Fibroblast of mammary gland (primary cell): ENCODE measurements around the gene SSBP3.

Source experiments
- DNase-seq: peaks from one replicate; pipeline ENCODE4 v3.0.0-alpha.2; 2010; ENCODE audit warnings: low read depth
- H3K4me3 ChIP-seq: 2 replicates; pipeline ENCODE4 v1.5.1; 2011; ENCODE audit warnings: low read depth, mild to moderate bottlenecking, low read length, moderate library complexity; ENCODE audit not compliant: control insufficient read depth
- CTCF ChIP-seq: conservative IDR thresholded peaks from 2 replicates; pipeline ENCODE4 v1.5.1; 2011; ENCODE audit warnings: low read depth, low read length, inconsistent platforms; ENCODE audit not compliant: control insufficient read depth, insufficient read depth

Gene SSBP3

GRCh38 chr1:54409156-54410142 lies 3.3 kb upstream of the SSBP3 start:
- H3K4me3 ChIP-seq, result no peak overlapping the region
- no peak for TF ChIP-seq CTCF
- DNase-seq, result no peak

- H3K4me3 ChIP-seq, result no peak overlapping the region
- peak; percentile 93 for DNase-seq
- no peak for TF ChIP-seq CTCF
These were observed 2.2 kb upstream of the SSBP3 start for GRCh38 chr1:54408147-54409066.

GRCh38 chr1:54407404-54408146 lies 1.4 kb upstream of the SSBP3 start:
- peak overlapping the region; percentile 69 for H3K4me3 ChIP-seq
- peak; percentile 95 for DNase-seq
- no peak for TF ChIP-seq CTCF

GRCh38 chr1:54407154-54407403 lies 885 bp upstream of the SSBP3 start:
- no peak for TF ChIP-seq CTCF
- no peak for DNase-seq

GRCh38 chr1:54405898-54406293 lies 298 bp downstream of the SSBP3 start:
- TF ChIP-seq CTCF, result no peak
- DNase-seq, result no peak
- peak overlapping the region; percentile 58 for H3K4me3 ChIP-seq

More at GRCh38 chr1:54407154-54407403, 885 bp upstream of the SSBP3 start:
- H3K4me3 ChIP-seq, result peak overlapping the region; percentile 69

- TF ChIP-seq CTCF, result no peak
- H3K4me3 ChIP-seq, result peak overlapping the region; percentile 58
- DNase-seq, result no peak
These were observed 976 bp downstream of the SSBP3 start for GRCh38 chr1:54404939-54405897.
